GM19397 (cell line): ENCODE results near the gene ADNP.

Experiments used
- ATAC-seq: cut with Tn5 transposase; IDR thresholded peaks from one replicate; pipeline ENCODE4 v1.9.1; 2021; ENCODE audit warnings: mild to moderate bottlenecking, moderate library complexity; ENCODE audit not compliant: unreplicated experiment

ADNP gene

GRCh38 chr20:50874111-50874757 is 57.0 kb downstream of the ADNP start:
- ATAC-seq = no peak

GRCh38 chr20:50873585-50873984 is 57.7 kb downstream of the ADNP start:
- no peak for ATAC-seq

- no peak for ATAC-seq
These were observed 58.4 kb downstream of the ADNP start for GRCh38 chr20:50872560-50873425.

- no peak for ATAC-seq
These were observed 60.6 kb downstream of the ADNP start for GRCh38 chr20:50870561-50871161.

GRCh38 chr20:50868509-50869495 is 62.4 kb downstream of the ADNP start:
- no peak for ATAC-seq

GRCh38 chr20:50867805-50868204 is 63.4 kb downstream of the ADNP start:
- ATAC-seq = no peak

GRCh38 chr20:50866831-50867230 is 64.4 kb downstream of the ADNP start:
- ATAC-seq = no peak

GRCh38 chr20:50866036-50866685 is 65.1 kb downstream of the ADNP start:
- ATAC-seq = no peak

GRCh38 chr20:50865591-50865990 is 65.6 kb downstream of the ADNP start:
- no peak for ATAC-seq

- no peak for ATAC-seq
These were observed 66.1 kb downstream of the ADNP start for GRCh38 chr20:50865114-50865513.

- ATAC-seq = no peak
These were observed 68.7 kb downstream of the ADNP start for GRCh38 chr20:50862546-50862945.

GRCh38 chr20:50861012-50861411 is 70.2 kb downstream of the ADNP start:
- ATAC-seq = no peak

- no peak for ATAC-seq
These were observed 72.1 kb downstream of the ADNP start for GRCh38 chr20:50859161-50859560.

GRCh38 chr20:50858525-50858924 is 72.7 kb downstream of the ADNP start:
- ATAC-seq = no peak

- no peak for ATAC-seq
These were observed 73.9 kb downstream of the ADNP start for GRCh38 chr20:50857348-50857747.

GRCh38 chr20:50856475-50857041 is 74.7 kb downstream of the ADNP start:
- ATAC-seq = no peak

- ATAC-seq = no peak
These were observed 75.5 kb downstream of the ADNP start for GRCh38 chr20:50855498-50856474.

GRCh38 chr20:50854506-50855249 is 76.6 kb downstream of the ADNP start:
- no peak for ATAC-seq
